ENCODE measurements around the gene MAGI2. TPM values are rescaled to one million over a fixed set of nuclear protein-coding genes. Genes with fewer than 3 reads are reported as not detected.

MAGI2 gene
- total RNA-seq, 2 experiments from 2014 or later = 0.08 to 0.13 TPM

DNA sequence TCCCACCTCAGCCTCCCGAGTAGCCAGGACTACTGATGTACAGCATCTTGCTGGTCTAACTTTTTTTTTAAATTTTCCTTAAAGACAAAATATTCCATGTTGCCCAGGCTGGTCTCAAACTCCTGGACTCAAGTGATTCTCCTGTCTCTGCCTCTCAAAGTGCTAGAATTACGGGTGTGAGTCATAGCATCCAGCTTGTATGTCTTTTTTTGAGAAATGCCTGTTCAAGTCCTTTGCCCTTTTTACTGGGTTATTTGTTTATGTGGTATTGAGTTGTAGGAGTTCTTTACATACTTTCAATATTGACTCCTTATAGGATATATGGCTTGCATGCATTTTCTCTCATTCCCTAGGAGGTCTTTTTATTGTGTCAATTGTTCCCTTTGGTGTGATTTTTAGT lies 486.4 kb downstream of the MAGI2 start:
- ChIA-PET CTCF (no interaction called here), POLR2A (no interaction called here)
- no peak for DNase-seq
- H3K9me3 Mint-ChIP-seq = peaks cover 6% of the 10 kb centered on the region
- no peaks in the 10 kb centered on the region for H3K4me1 Mint-ChIP-seq
- no peaks in the 10 kb centered on the region for H3K27me3 Mint-ChIP-seq
- H3K4me3 Mint-ChIP-seq = no peak overlapping the region
- H3K36me3 Mint-ChIP-seq (ENCODE audit: low read depth) = no peaks in the 10 kb centered on the region
- H3K27ac Mint-ChIP-seq = no peak overlapping the region

DNA sequence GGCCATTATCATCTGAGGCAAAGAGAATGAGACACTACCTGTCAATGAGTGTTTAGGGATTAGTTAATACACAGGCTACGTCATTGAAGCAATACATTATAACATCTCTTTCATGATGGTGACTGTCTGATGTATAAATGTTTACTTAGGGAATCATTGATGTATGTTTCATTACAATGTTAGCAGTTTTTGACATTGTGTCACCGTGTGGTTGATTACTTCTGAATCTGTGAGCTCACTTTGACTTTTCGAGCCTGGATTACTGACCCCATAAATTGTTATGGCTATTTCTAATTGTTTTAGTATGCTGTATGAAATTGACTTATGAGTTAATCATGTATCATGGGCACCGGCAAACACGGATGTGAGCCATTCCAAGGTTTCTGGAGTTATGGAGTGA lies 494.0 kb downstream of the MAGI2 start:
- no peaks in the 10 kb centered on the region for H3K36me3 Mint-ChIP-seq (ENCODE audit: low read depth)
- ChIA-PET CTCF (no interaction called here), POLR2A (no interaction called here)
- H3K27ac Mint-ChIP-seq = no peak overlapping the region
- H3K4me3 Mint-ChIP-seq = no peak overlapping the region
- DNase-seq = no peak
- no peaks in the 10 kb centered on the region for H3K4me1 Mint-ChIP-seq
- no peaks in the 10 kb centered on the region for H3K27me3 Mint-ChIP-seq
- H3K9me3 Mint-ChIP-seq = no peaks in the 10 kb centered on the region

DNA sequence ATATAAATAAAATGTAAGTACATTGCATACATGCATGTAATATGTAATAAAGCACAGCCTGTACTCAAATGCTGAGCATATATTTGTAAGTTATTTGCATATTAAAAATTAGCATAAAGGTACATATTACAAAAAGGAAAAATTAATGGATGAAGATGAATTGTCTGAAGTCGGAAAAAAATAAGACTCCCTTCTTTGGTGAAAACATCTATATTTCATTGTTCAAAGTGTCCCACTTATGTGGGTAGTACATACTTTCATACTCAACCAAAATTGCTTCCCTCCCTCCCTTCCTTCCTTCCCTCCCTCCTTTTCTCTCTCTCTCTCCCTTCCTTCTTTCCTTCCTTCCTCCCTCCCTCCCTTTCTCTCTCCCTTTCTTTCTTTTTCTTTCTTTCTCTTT lies 498.1 kb downstream of the MAGI2 start:
- Mint-ChIP-seq H3K4me3 (no peak overlapping the region), H3K9me3 (no peaks in the 10 kb centered on the region), H3K27ac (no peak overlapping the region), H3K36me3 (ENCODE audit: low read depth) (no peaks in the 10 kb centered on the region), H3K27me3 (no peaks in the 10 kb centered on the region), H3K4me1 (no peaks in the 10 kb centered on the region)
- DNase-seq = no peak
- ChIA-PET CTCF (no interaction called here), POLR2A (no interaction called here)

DNA sequence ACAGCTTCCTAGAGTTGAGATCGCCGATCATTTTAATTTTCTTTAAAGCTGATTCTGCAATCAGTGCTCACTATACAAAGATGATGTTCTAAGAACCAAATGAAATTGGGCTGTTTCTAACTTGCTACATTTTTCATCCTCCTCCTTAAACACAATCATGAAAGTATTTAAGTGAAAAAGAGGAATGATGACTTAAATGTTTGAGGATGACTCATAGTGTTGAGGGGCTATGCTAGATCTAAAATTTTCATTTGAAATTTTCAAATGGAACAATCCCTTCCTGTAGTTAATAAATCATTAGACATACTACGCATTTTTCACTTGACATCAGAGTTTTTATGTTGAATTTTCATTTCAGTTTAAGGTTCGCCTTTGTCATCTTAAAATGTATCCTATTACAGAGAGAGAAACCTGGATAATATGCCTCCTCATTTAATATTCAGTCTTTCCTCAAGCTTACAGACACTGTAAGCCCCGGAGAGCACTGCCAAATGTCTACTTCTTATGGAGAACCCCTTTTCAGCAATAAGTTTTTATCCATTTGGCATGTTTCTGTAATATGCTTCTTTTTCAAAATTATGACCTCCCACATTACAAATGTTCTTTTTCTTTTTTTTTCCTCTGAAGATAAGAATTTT lies 499.6 kb downstream of the MAGI2 start:
- Mint-ChIP-seq H3K27ac (no peak overlapping the region), H3K4me1 (no peaks in the 10 kb centered on the region), H3K36me3 (ENCODE audit: low read depth) (no peaks in the 10 kb centered on the region), H3K9me3 (no peaks in the 10 kb centered on the region), H3K4me3 (no peak overlapping the region), H3K27me3 (no peaks in the 10 kb centered on the region)
- POLR2A ChIA-PET = no interaction called here
- DNase-seq = no peak
- CTCF ChIA-PET = no interaction called here

GRCh38 chr7:78953090-78953489 lies 500.4 kb downstream of the MAGI2 start:
- Mint-ChIP-seq H3K4me1 (no peaks in the 10 kb centered on the region), H3K36me3 (ENCODE audit: low read depth) (no peaks in the 10 kb centered on the region), H3K27ac (no peak overlapping the region), H3K27me3 (no peaks in the 10 kb centered on the region), H3K4me3 (no peak overlapping the region), H3K9me3 (no peaks in the 10 kb centered on the region)
- POLR2A ChIA-PET = no interaction called here
- no peak for DNase-seq
- CTCF ChIA-PET = no interaction called here

DNA sequence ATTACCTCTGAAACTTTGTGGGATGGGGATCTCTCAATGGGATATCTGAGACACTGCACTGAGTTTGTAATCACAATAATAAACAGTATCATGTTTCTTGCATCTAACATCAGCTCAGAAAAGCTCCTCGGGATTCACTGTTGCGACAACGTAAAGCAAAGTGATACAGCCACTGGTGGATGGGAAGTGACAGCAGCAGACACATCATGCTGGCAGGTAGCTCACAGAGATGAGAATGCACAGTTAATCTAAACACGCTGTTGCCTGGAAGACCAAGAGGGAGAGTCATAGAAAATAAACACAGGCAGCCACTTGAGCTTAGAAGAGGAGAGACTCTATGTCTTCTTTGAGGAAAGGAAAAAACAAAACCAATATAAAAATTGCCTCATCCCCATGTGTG lies 513.8 kb downstream of the MAGI2 start:
- no peak for DNase-seq
- Mint-ChIP-seq H3K27ac (no peak overlapping the region), H3K4me3 (no peak overlapping the region), H3K4me1 (no peaks in the 10 kb centered on the region), H3K36me3 (ENCODE audit: low read depth) (no peaks in the 10 kb centered on the region), H3K27me3 (no peaks in the 10 kb centered on the region), H3K9me3 (peaks cover 5% of the 10 kb centered on the region)
- ChIA-PET CTCF (no interaction called here), POLR2A (no interaction called here)

DNA sequence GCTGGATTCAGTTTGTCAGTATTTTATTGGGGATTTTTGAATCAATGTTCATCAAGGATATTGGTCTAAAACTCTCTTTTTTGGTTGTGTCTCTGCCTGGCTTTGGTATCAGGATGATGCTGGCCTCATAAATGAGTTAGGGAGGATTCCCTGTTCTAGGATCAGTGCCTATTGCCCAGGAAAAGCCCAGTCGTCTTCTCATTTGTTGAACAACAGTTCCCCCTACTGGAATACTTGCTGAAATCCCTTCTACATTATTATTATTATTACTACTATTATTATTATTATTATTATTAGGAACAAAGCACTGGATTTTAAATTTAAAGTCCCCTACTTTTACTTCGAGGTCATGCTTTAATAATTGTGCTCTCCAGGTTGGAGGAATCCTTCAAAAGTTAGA lies 528.9 kb downstream of the MAGI2 start:
- peaks cover 3% of the 10 kb centered on the region for H3K9me3 Mint-ChIP-seq
- no peak for DNase-seq
- H3K27me3 Mint-ChIP-seq = no peaks in the 10 kb centered on the region
- no peak overlapping the region for H3K4me3 Mint-ChIP-seq
- ChIA-PET POLR2A (no interaction called here), CTCF (no interaction called here)
- no peaks in the 10 kb centered on the region for H3K4me1 Mint-ChIP-seq
- no peak overlapping the region for H3K27ac Mint-ChIP-seq
- H3K36me3 Mint-ChIP-seq (ENCODE audit: low read depth) = no peaks in the 10 kb centered on the region

- POLR2A ChIA-PET = no interaction called here
- Mint-ChIP-seq H3K4me1 (no peaks in the 10 kb centered on the region), H3K27ac (no peak overlapping the region)
Observed at GRCh38 chr7:78912781-78913180, 540.7 kb downstream of the MAGI2 start.

GRCh38 chr7:78906735-78907134 lies 546.7 kb downstream of the MAGI2 start:
- H3K9me3 Mint-ChIP-seq = peaks cover 4% of the 10 kb centered on the region
- no peak overlapping the region for H3K4me3 Mint-ChIP-seq
- no peak overlapping the region for H3K27ac Mint-ChIP-seq
- H3K4me1 Mint-ChIP-seq = no peaks in the 10 kb centered on the region
- POLR2A ChIA-PET = no interaction called here
- CTCF ChIA-PET = no interaction called here
- no peaks in the 10 kb centered on the region for H3K36me3 Mint-ChIP-seq (ENCODE audit: low read depth)
- no peaks in the 10 kb centered on the region for H3K27me3 Mint-ChIP-seq
- no peak for DNase-seq

More at GRCh38 chr7:78912781-78913180, 540.7 kb downstream of the MAGI2 start:
- no peak overlapping the region for H3K4me3 Mint-ChIP-seq
- no peaks in the 10 kb centered on the region for H3K36me3 Mint-ChIP-seq (ENCODE audit: low read depth)
- DNase-seq = no peak
- CTCF ChIA-PET = no interaction called here
- peaks cover 2% of the 10 kb centered on the region for H3K9me3 Mint-ChIP-seq
- H3K27me3 Mint-ChIP-seq = no peaks in the 10 kb centered on the region

DNA sequence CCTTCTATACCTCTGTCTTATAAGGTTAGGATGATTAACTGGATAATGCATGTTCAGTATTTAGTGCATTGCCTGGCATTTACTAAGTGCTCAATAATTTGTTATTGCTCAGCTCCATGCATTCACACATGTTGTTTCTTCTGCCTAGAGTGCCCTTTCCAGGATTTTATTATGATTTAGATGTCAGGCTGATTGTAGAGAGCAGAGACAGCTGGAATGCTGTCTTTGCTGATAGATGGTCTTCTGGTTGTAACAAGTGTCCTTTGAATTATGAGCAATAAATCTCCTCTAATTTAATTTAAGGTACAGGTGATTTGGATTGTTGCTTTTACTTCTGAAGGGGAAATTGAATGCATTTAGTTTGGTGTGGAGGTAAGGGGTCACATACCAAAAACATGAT lies 548.0 kb downstream of the MAGI2 start:
- H3K4me1 Mint-ChIP-seq = no peaks in the 10 kb centered on the region
- no peak overlapping the region for H3K27ac Mint-ChIP-seq
- H3K9me3 Mint-ChIP-seq = peaks cover 4% of the 10 kb centered on the region
- H3K27me3 Mint-ChIP-seq = no peaks in the 10 kb centered on the region
- ChIA-PET CTCF (no interaction called here), POLR2A (no interaction called here)
- no peaks in the 10 kb centered on the region for H3K36me3 Mint-ChIP-seq (ENCODE audit: low read depth)
- no peak overlapping the region for H3K4me3 Mint-ChIP-seq
- DNase-seq = no peak

- H3K4me1 Mint-ChIP-seq = no peaks in the 10 kb centered on the region
Observed at GRCh38 chr7:78904983-78905382, 548.5 kb downstream of the MAGI2 start.

GRCh38 chr7:78901566-78901965 lies 551.9 kb downstream of the MAGI2 start:
- Mint-ChIP-seq H3K9me3 (peaks cover 5% of the 10 kb centered on the region), H3K4me3 (no peak overlapping the region), H3K27me3 (no peaks in the 10 kb centered on the region), H3K36me3 (ENCODE audit: low read depth) (no peaks in the 10 kb centered on the region), H3K4me1 (no peaks in the 10 kb centered on the region), H3K27ac (no peak overlapping the region)
- ChIA-PET CTCF (no interaction called here), POLR2A (no interaction called here)
- DNase-seq = no peak

More at GRCh38 chr7:78904983-78905382, 548.5 kb downstream of the MAGI2 start:
- no peak for DNase-seq
- ChIA-PET CTCF (no interaction called here), POLR2A (no interaction called here)
- no peak overlapping the region for H3K27ac Mint-ChIP-seq
- no peak overlapping the region for H3K4me3 Mint-ChIP-seq
- peaks cover 4% of the 10 kb centered on the region for H3K9me3 Mint-ChIP-seq
- H3K36me3 Mint-ChIP-seq (ENCODE audit: low read depth) = no peaks in the 10 kb centered on the region
- H3K27me3 Mint-ChIP-seq = no peaks in the 10 kb centered on the region

DNA sequence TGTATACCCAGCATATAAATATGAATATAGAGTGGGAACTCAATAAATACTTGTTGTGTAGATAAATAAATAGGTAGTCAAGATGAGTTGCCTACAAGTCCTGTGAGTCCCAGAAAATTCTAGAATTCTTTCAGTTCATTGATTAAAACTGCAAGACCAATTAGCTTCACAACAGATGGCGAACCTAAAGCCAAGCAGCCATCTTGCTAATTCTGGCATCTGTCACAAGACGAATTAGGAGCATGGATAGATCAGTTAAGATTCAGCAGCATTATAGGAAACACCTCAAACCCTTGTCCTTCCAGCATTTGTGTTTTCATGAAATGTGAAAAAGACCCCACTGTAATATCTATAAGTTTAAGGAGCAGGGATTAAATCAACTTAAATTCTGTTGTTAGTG lies 552.7 kb downstream of the MAGI2 start:
- Mint-ChIP-seq H3K27me3 (no peaks in the 10 kb centered on the region), H3K9me3 (peaks cover 5% of the 10 kb centered on the region), H3K4me3 (no peak overlapping the region), H3K36me3 (ENCODE audit: low read depth) (no peaks in the 10 kb centered on the region), H3K27ac (no peak overlapping the region), H3K4me1 (no peaks in the 10 kb centered on the region)
- ChIA-PET POLR2A (no interaction called here), CTCF (no interaction called here)
- DNase-seq = no peak

- no peaks in the 10 kb centered on the region for H3K4me1 Mint-ChIP-seq
- peaks cover 3% of the 10 kb centered on the region for H3K9me3 Mint-ChIP-seq
- CTCF ChIA-PET = no interaction called here
- POLR2A ChIA-PET = no interaction called here
- DNase-seq = no peak
- no peaks in the 10 kb centered on the region for H3K27me3 Mint-ChIP-seq
- H3K36me3 Mint-ChIP-seq (ENCODE audit: low read depth) = no peaks in the 10 kb centered on the region
- H3K27ac Mint-ChIP-seq = no peak overlapping the region
- H3K4me3 Mint-ChIP-seq = no peak overlapping the region
Observed at GRCh38 chr7:78895393-78895792, 558.1 kb downstream of the MAGI2 start.

- Mint-ChIP-seq H3K27me3 (no peaks in the 10 kb centered on the region), H3K27ac (no peak overlapping the region), H3K4me1 (no peaks in the 10 kb centered on the region), H3K36me3 (ENCODE audit: low read depth) (no peaks in the 10 kb centered on the region), H3K9me3 (peaks cover 10% of the 10 kb centered on the region), H3K4me3 (no peak overlapping the region)
- POLR2A ChIA-PET = no interaction called here
- DNase-seq = no peak
- CTCF ChIA-PET = no interaction called here
Observed at GRCh38 chr7:78879206-78879605, 574.3 kb downstream of the MAGI2 start.

Data from activated CD4-positive, alpha-beta memory T cell treated with anti-CD3 and anti-CD28 coated beads, Interleukin-2, amount 10 ng/mL, durations not matched to agents 7 days and 5 days (primary cell).